Ovary (tissue), 9 donors: ENCODE data around the gene CLDND2. TPM values are rescaled to one million over a fixed set of nuclear protein-coding genes. Genes with fewer than 3 reads are reported as not detected.

Experiments
- DNase-seq, 5 donors: peaks; one replicate each; pipeline ENCODE4 v3.0.0-alpha.2; 2019 to 2020
- H3K27ac ChIP-seq, 2 donors: fragments of 200-600 bp; one replicate each; pipeline versions ENCODE4 v1.5.1 to v1.8.0; 2019 to 2022
- H3K27me3 ChIP-seq: fragments of 200-600 bp; one replicate; pipeline ENCODE4 v1.8.0; 2022
- H3K36me3 ChIP-seq: fragments of 200-600 bp; sonication (generic); one replicate; pipeline ENCODE4 v1.5.1; 2019
- H3K4me1 ChIP-seq: one replicate; pipeline ENCODE4 v1.8.1; 2013; ENCODE audit warnings: mild to moderate bottlenecking, moderate library complexity; ENCODE audit not compliant: insufficient read depth
- H3K4me3 ChIP-seq: fragments of 200-600 bp; sonication (generic); one replicate; pipeline ENCODE4 v1.5.1; 2017
- H3K9me3 ChIP-seq, 2 donors: fragments of 200-600 bp in 1 of 2; sonication (generic) in 1 of 2; one replicate each; pipeline versions ENCODE4 v1.5.1 to v1.8.1; 2013 to 2019; ENCODE audit warnings: mild to moderate bottlenecking in 1 of 2, moderate library complexity in 1 of 2
- EP300 ChIP-seq: sonication (generic); formaldehyde crosslinking; IDR thresholded peaks from one replicate; pipeline ENCODE4 v1.6.1; 2017; ENCODE audit warnings: antibody characterized with exemption
- POLR2A ChIP-seq: fragments of 450-650 bp; IDR thresholded peaks from one replicate; pipeline ENCODE4 v1.6.1; 2017; ENCODE audit warnings: antibody characterized with exemption, mild to moderate bottlenecking, moderate library complexity
- WGBS, 3 donors: extraction: QIAGEN DNeasy Blood & Tissue Kit in 1 of 3; methylation state at CpG; one replicate each; pipeline versions ENCODE4 v1.1.5 to v1.1.7; 2013 to 2017; 5-methylcytosine and 5-hydroxymethylcytosine counted together
- intact Hi-C, 4 donors: fragments of 100-400 bp; cut with DNase I; formaldehyde crosslinking; loops; one replicate each; pipeline versions ENCODE4 v1.11.0 to v1.15.1; 2022 to 2023
- polyA plus RNA-seq, 2 donors: library from polyadenylated mRNA; stranded (reverse); fragments of 200-250 nt in 1 of 2; fragments of 350-450 nt in 1 of 2; fragmentation: Illumina TruSeq in 1 of 2; extraction: RNeasy Lipid Tissue Mini Kit (QIAGEN cat#74804) in 1 of 2; gene quantifications; one replicate each; pipeline ENCODE4 v1.2.3, GENCODE V29; 2013 to 2014
- total RNA-seq, 7 donors: library from RNA; depleted of rRNA in 2 of 7; stranded (reverse); fragments of >200 nt in 2 of 7; fragmentation: NEBNext Ultra II Directional in 3 of 7; extraction: Animal tissue kit (Norgen Biotek cat#: 25700) in 3 of 7; gene quantifications; one replicate each; pipeline versions ENCODE4 v1.1.0 to v1.2.4, GENCODE V29; 2016 to 2023
- TF ChIP-seq, protein P1 (sequence below), 3 donors: fragments of 450-650 bp in 2 of 3; fragments of 200-600 bp in 1 of 3; IDR thresholded peaks; one replicate each; pipeline versions ENCODE4 v1.5.1 to v1.8.0; 2016 to 2022; ENCODE audit warnings: antibody characterized with exemption in 3 of 3, mild to moderate bottlenecking in 1 of 3
- donor health status: DM: no; HTN: no; CAD: no; lungs with moderate emphysema.
- donor health status: DM: no; HTN: no; CAD: no.
- donor health status: Bipolar disorder and iron deficiency.
- donor health status: DM: yes; HTN: yes; CAD: no.
- donor health status: DM: no; HTN: no; CAD: no.
- donor health status: DM: yes; HTN: yes; CAD: no.

Gene CLDND2
- total and polyA plus RNA-seq, 9 donors: 0.59 to 1.9 (median 1.4) TPM; not detected in 4

DNA sequence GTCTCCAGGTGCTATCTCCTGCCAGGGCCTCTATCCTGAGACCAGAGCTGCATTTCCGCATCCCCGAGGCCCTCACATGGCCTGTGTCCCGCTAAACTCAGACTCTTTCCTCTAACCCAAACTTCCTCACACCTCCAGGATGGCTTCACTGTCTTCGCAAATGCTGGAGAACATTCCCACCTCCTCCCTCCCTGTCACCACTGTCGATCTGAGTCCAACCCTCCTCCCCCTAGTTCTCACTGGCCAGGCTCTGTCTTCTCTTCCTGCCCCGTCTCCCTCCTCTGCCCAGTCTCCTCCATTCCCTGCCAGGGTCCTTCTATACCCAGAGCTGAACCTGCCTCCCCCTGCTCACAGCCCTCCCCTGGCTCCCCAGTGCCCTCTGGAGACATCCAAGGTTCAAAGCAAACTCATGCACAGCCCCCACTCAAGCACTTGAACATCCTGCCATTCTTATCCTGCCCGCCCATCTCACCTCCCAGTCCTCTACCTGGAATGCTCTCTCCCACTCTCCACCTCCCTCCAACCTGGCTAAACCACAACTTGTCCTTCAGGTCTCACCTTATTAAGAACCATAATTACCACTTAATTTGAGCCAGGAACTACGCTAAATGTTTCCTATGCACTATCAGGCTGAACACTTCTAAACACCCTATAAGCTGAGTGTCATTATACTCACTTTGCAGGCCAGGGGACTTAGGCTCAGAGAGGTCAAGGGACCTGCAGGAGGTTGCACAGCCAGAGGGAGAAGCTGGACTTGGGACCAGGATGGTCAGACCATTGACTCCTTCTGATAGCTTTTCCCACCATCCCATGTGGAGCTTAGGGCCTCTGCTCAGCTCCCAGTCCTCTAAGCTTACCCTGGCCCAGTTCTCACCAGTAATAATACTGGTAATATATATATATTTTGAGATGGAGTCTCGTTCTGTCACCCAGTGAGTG, 25.9 kb downstream of the CLDND2 start:
- no peaks in the 10 kb centered on the region for H3K9me3 ChIP-seq
- TF ChIP-seq, protein P1, sequence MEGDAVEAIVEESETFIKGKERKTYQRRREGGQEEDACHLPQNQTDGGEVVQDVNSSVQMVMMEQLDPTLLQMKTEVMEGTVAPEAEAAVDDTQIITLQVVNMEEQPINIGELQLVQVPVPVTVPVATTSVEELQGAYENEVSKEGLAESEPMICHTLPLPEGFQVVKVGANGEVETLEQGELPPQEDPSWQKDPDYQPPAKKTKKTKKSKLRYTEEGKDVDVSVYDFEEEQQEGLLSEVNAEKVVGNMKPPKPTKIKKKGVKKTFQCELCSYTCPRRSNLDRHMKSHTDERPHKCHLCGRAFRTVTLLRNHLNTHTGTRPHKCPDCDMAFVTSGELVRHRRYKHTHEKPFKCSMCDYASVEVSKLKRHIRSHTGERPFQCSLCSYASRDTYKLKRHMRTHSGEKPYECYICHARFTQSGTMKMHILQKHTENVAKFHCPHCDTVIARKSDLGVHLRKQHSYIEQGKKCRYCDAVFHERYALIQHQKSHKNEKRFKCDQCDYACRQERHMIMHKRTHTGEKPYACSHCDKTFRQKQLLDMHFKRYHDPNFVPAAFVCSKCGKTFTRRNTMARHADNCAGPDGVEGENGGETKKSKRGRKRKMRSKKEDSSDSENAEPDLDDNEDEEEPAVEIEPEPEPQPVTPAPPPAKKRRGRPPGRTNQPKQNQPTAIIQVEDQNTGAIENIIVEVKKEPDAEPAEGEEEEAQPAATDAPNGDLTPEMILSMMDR (IDR thresholded peaks at IDR 0.05): no peak
- TF ChIP-seq POLR2A: no peak
- no peak for TF ChIP-seq EP300
- H3K4me1 ChIP-seq: peaks cover 2% of the 10 kb centered on the region
- no peak overlapping the region for H3K27ac ChIP-seq
- H3K36me3 ChIP-seq: no peaks in the 10 kb centered on the region
- no peaks in the 10 kb centered on the region for H3K27me3 ChIP-seq
- no peak overlapping the region for H3K4me3 ChIP-seq
- intact Hi-C loops: loop anchor here in 2 of 4 donors (5.0 to 10.0 kb wide), 2 partner anchors 52 to 314 kb away; partner anchors contain the start of gene C19orf84 (in 1 of the 2)
- WGBS, 3 donors: 26 to 41% (median 30%) methylated on average over 9 of the region's 9 CpGs
- no peak for DNase-seq

DNA sequence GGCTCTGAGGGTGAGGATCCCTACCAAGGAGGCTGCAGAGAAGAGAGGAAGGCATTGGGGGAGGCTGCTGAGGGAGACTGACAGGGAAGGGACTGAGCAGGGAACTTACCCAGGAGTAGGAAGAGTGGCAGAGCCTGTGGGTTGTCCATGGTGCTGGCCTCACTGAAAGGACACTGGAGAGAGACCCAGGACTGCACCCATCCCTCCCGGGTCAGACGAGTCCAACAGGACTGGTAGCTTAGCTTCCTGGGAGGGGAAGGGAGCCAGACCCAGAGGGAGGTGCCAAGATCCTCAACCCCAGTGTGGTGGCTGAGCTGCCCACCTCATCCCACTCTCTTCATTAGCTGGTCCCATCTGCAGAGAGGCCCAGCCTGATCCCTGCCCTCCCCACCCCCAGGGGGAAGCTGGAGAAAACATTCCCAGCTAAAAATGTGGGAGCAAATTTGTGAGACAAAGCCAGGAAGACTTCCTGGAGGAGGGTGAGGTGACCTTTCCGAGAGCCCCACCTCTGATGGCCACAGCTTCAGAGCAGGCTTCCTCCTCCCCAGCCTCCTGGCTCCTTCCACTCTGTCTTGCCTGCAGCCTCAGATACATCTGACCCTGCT, 26.7 kb downstream of the CLDND2 start, which contains the start of gene VSIG10L:
Gene VSIG10L (minus strand): TSS at position 164 of the 605 bp plus-strand sequence. CDS start 15 bp downstream, at position 149.
- 26 to 56% (median 38%) methylated on average over 3 of the region's 3 CpGs for WGBS, 3 donors
- TF ChIP-seq, protein P1 (IDR thresholded peaks at IDR 0.05): no peak
- no peak for TF ChIP-seq EP300
- no peak for TF ChIP-seq POLR2A

DNA sequence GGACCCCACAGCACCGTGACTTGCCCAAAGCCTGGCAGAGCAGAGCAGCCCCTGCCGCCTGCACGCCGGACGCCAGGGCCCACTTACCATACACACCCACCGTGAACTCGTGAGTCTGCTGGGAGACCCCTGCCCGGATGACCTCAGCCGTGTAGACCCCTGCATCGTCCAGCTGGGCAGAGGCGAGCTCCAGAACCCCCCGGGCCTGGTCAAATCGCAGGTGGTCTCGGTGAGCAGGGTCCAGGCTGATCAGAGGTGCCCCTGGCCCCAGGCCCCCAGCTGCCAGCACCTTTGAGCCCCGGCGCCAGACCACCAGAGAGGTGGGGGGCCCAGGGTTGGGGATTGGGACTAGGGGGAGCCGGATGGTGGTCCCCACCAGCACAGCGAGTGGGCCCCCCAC, 27.7 kb downstream of the CLDND2 start:
- H3K27ac ChIP-seq: peak overlapping the region; percentile 27 to 77
- intact Hi-C loops: loop anchor here in 2 of 4 donors (2.0 to 10.0 kb wide), 3 partner anchors 26 to 316 kb away; partner anchors contain the start of genes C19orf84 (in 1 of the 2) and ETFB (in 1 of the 2)
- H3K27me3 ChIP-seq: no peaks in the 10 kb centered on the region
- WGBS, 3 donors: 88 to 91% (median 89%) methylated on average over 18 of the region's 18 CpGs
- peak in 3 of 5 donors; percentile 41 to 46 (median 44) for DNase-seq
- H3K9me3 ChIP-seq: no peaks in the 10 kb centered on the region
- H3K4me3 ChIP-seq: no peak overlapping the region
- H3K4me1 ChIP-seq: peaks cover 2% of the 10 kb centered on the region
- TF ChIP-seq, protein P1 (IDR thresholded peaks at IDR 0.05): no peak
- TF ChIP-seq POLR2A (no peak), EP300 (no peak)
- H3K36me3 ChIP-seq: no peaks in the 10 kb centered on the region

More for the DNA sequence above, 26.7 kb downstream of the CLDND2 start, which contains the start of gene VSIG10L:
- no peaks in the 10 kb centered on the region for H3K27me3 ChIP-seq
- no peaks in the 10 kb centered on the region for H3K9me3 ChIP-seq
- DNase-seq: no peak
- H3K4me1 ChIP-seq: peaks cover 2% of the 10 kb centered on the region
- H3K27ac ChIP-seq: peak within 1 kb of the TSS; percentile 27 to 77
- H3K4me3 ChIP-seq: no peak within 1 kb of the TSS
- no peaks in the 10 kb centered on the region for H3K36me3 ChIP-seq
- intact Hi-C loops: loop anchor here in 2 of 4 donors (2.0 to 10.0 kb wide), 3 partner anchors 25 to 315 kb away; partner anchors contain the start of genes C19orf84 (in 1 of the 2) and ETFB (in 1 of the 2)
